Measurements from ENCODE around the gene DNAJC11.

Gene DNAJC11

DNA sequence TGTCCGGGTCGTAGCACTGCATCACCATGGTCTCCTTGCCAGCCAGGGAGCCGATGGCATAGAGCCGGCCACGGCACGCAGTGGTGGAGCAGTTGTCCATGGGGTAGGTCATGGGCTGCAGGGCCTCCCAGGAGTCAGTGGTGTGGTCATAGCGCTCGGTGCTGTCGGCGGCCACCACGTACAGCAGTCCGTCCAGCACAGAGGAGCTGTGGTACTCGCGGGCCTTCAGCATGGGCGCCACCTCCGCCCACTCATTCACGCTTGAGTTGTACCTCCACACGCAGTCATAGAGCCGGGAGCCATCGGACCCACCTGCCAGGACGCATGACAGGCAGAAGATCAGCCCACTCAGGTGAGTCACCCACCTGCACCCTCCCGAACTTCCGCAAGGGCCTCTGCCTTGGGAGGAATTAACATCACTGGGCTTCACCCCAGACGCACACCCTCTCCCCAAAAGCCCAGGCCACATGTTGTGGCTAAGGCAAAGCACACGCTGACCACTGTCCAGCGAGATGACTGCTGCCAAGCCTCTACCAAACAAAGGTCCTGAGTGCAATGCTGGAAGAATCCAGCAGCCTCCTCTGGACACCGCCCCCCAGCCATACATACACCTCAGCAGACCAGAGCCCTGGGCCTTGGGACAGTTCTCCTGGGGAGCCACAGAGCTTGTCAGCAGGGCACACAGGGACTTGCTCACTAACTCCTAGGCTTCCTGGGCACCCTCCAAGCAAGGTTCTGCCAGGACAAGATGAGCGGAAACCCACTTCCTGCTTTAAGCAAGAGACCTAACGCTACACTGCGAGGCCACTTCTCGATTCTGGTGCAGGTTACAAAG is 102.3 kb downstream of the DNAJC11 start:
- no peak for DNase-seq

DNA sequence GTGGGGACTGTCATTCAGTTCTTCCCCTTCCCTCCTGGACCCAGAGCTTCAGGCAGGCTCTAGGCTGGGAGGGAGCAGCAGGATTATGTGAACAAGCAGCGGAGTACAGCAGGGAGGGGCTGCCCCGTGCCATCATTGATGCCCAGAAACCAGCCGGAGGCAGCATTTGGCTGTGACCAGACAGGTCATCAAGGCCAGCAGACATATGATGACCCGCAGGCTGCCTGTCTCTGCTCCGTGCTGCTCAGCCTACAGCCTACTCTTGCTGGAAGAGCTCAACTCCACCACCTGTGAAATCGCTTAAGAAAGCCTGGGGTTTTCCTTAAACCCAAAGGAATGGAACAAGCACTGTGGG is 103.9 kb downstream of the DNAJC11 start:
- no peak for DNase-seq

DNA sequence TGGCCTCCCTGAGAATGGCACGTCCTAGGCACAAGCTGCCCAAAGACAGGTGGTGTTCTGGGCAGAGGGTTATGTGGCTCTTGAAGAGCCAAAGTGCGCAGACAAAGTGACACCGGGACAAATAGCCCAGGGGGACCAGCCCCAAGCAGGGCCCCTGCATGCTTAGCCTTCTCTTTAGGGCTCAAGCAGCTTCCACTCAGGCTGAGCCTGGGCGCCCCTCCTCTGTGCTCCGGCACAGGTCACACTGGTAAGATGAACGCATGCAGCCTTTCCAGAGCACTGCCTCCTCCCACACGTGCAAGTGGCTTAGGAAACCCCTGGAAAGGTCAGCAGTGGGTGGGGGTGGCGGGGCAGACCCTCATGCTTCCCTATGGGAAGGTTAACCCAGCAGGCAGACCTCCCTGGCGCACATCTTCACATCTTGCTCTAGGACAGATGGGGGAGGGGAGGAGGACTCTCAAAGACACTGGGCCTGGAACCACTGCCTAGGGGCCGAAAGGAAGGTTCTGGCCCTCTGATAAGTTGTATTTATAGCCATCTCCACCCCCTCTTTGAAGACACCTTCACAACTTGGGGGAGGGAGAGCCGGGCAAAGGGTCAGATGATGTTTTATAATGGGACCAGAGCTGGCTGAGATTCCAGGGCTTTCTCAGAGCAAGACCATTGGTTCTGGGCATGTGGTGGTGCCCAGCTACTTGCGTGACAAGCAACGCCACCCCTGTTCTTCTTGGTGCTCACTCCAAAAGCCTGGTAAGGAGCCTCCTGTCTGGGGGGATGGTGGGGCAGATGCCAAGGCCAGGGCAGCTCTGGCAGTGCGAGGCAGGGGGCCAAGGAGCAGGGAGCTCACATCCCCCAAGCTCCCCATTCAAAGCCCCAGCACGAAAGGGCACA is 104.5 kb downstream of the DNAJC11 start:
- DNase-seq, result no peak

GRCh38 chr1:6596351-6596750 is 105.3 kb downstream of the DNAJC11 start:
- no peak for DNase-seq

- DNase-seq, result no peak
These were observed 106.5 kb downstream of the DNAJC11 start for GRCh38 chr1:6594977-6595740.

DNA sequence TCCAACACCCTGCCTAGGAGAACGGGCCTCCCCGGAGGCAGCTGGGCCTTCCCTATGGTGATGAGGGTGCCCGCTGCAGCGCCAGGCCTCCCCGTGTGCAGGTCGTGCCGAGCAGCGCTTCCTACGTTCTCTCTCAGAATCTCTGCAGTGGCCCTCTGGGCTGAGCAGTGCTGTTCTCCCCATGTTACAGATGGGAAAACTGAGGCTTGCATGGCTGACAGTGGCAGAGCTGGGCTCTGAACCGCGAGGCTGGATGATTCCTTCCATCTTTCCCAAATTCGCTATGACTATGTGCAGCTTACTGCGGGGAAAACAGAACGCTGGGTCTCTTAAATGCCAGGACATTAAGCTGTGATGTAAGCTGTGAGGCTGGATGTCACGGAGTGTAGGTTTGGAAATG is 107.8 kb downstream of the DNAJC11 start:
- DNase-seq, result no peak

GRCh38 chr1:6592865-6593593 is 108.6 kb downstream of the DNAJC11 start:
- no peak for DNase-seq

DNA sequence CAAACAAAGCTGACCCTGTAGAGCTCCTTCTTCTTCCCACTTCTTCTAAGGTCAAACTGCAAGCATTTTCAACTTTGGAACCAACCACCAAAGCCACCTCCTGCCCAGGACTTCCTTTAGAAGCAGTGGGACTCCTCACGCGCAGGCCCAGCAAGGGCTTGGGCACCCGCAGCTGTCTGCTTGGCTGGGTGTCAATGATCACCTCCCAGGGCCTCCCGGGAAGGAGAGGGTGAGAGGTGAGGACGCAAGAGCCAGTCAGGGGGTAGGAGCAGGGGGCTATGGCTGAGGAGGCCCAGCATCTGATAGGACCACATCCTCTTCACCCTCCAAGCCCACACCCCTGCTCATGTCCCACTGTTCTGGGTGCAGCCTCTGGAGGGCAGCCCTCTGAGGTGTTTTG is 109.2 kb downstream of the DNAJC11 start:
- no peak for DNase-seq

- DNase-seq, result no peak
These were observed 110.0 kb downstream of the DNAJC11 start for GRCh38 chr1:6591644-6592043.

GRCh38 chr1:6591222-6591621 is 110.4 kb downstream of the DNAJC11 start:
- no peak for DNase-seq

DNA sequence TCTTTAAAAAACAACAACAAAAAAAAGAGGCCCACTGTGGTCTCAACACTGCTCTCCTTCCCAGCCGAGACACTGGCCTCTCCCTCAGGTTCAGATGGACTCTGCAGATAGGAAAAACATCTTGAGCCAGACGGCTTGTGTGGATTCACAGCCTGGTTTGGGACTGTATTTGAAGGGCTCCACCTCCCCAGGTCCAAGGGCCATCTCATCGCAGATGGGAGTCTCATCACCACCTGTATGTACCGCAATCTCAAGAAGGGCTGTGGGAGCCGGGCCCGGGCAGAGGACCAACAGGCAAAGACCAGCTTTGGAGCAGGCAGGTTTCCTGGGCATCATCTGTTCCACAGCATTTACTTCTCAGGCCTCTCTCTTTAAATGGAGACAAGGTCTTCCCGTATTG is 111.6 kb downstream of the DNAJC11 start:
- DNase-seq, result no peak

GRCh38 chr1:6588893-6589520 is 112.6 kb downstream of the DNAJC11 start:
- no peak for DNase-seq

- DNase-seq, result no peak
These were observed 113.3 kb downstream of the DNAJC11 start for GRCh38 chr1:6588128-6588892.

DNA sequence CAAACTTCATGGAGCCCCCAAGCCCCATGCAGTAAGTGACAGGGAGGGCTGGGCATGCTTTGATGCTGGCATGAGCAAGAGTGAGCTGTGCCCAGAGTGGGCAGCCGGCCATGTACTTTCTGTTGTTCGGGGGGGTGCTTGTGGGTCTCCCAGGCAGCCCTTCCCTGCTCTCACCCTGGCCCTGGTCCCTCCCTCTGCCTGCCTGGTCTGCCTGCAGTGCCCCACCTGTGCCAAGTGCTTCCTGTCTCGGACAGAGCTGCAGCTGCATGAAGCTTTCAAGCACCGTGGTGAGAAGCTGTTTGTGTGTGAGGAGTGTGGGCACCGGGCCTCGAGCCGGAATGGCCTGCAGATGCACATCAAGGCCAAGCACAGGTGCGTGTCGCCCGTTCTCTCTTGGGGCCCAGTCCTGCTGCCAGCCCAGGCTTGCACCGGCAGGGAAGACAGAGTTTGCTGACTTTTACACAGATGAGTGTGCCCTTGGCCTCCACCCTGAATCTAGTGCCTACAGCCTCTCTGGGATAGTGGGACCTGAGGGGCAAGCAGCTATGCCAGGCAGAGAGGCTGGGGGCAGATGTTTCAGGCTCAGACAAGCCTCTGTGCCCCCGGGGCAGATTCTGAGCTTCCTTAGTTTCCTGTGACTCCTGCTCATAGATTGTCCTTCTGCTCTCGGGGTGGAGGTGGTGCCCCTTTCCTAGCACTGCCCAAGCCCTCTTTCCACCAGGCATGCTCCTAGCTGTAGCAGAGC is 114.2 kb downstream of the DNAJC11 start:
- DNase-seq, result no peak

DNA sequence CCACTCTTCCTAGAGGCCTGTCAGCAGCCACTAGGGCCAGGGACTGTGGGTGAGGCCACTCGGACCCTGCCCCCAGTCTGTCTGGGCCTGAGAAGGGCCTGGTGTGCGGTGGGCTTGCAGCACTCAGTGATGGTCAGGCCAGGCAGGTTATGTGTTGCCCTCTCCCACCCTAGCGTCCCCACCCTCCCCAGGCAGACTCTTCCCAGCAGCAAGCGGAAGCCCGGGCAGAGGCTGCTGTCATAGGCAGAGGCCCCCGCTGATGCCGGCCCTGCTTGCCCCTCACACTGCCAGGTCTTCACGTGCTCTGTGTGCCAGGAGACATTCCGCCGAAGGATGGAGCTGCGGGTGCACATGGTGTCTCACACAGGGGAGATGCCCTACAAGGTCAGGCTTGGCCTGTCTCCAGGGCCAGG is 115.2 kb downstream of the DNAJC11 start:
- no peak for DNase-seq

DNA sequence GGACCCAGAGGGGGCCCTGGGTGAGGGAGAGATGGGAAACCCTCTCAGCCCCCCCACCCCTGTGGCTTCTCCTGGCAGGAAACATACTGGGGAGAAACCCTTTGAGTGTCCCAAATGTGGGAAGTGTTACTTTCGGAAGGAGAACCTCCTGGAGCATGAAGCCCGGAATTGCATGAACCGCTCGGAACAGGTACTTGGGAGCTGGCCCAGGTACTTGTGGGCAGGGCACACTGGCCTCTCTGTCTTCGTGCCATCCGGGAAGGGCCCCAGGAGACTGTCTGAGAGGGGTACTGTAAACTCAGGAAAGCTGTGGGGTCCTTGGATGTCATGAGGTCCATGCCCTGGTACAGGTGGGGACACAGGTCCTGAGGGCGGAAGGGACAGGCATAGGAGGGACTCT is 115.8 kb downstream of the DNAJC11 start:
- DNase-seq, result no peak

DNA sequence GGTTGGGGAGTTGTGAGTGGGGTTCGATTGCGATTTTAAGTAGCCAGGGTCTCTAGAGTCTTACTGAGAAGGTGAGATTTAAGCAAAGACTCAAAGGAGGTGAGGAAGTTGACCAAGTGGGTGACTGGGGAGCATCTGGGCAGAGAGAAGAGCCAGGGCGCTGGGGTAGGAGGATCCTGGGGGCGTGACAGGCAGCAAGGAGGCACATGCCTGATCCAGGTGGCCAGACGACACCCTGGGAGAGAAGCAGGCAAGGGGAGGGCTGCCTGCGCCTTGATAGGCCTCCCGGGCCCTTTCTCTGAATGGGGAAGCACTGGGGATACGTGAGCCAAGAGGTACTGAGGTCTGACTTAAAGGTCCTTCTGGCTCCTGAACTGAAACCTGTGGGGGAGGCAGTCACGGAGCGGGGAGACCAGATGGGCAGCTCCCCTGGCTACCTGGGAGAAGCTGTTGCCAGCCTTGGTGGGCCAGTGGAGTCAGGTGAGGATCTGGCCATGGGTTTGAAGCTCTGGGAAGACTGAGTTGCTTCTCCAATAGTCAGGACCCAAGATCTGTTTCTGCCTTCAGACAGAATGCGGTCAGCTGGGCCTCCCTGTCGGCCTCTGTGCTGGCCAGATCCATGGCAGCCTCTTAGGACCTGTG is 116.4 kb downstream of the DNAJC11 start:
- DNase-seq, result no peak
